GM23248 (cell line): ENCODE results near the gene NALCN.

Experiments used
- EZH2 ChIP-seq: fragments of 200-600 bp; sonication (generic); IDR thresholded peaks from 2 replicates; pipeline ENCODE4 v1.6.1; 2018; ENCODE audit warnings: antibody characterized with exemption, mild to moderate bottlenecking; ENCODE audit not compliant: insufficient read depth, poor library complexity, severe bottlenecking
- EZH2phosphoT487 ChIP-seq: fragments of 200-600 bp; sonication (generic); IDR thresholded peaks from 2 replicates; pipeline ENCODE4 v1.6.1; 2018; ENCODE audit warnings: antibody characterized with exemption, moderate library complexity, mild to moderate bottlenecking, low read depth; ENCODE audit not compliant: insufficient read depth

- TF ChIP-seq EZH2phosphoT487 (no peak), EZH2 (no peak)
Observed at GRCh38 chr13:101149735-101150384, 266.4 kb downstream of the NALCN start.
